Measurements from ENCODE around the gene TFAP2A. TPM values are rescaled to one million over a fixed set of nuclear protein-coding genes. Genes with fewer than 3 reads are reported as not detected.

The TFAP2A gene
- total RNA-seq = under 1 TPM in 1 of 2 donors, not detected in 1; 0.52 TPM
- long read RNA-seq, donor 1 = 0 reads
- long read RNA-seq, donor 2 = 0 reads

GRCh38 chr6:10414756-10415616 is at the start of gene TFAP2A:
Gene TFAP2A (minus strand): TSS chr6:10415074. CDS start chr6:10414991, 83 bp downstream.
- intact Hi-C loops (cut with DNase I) = no loop called here

GRCh38 chr6:10463491-10464481 is 48.9 kb upstream of the TFAP2A start:
- no peak for DNase-seq (ENCODE audit: low spot score)
- intact Hi-C loops (cut with DNase I) = no loop called here

More at GRCh38 chr6:10414756-10415616, at the start of gene TFAP2A:
- DNase-seq (ENCODE audit: low spot score) = no peak

GRCh38 chr6:10463040-10463439 is 48.2 kb upstream of the TFAP2A start:
- intact Hi-C loops (cut with DNase I) = no loop called here
- no peak for DNase-seq (ENCODE audit: low spot score)

- intact Hi-C loops (cut with DNase I) = no loop called here
- no peak for DNase-seq (ENCODE audit: low spot score)
Measured at GRCh38 chr6:10461850-10462249, 47.0 kb upstream of the TFAP2A start.

- DNase-seq (ENCODE audit: low spot score) = no peak
- intact Hi-C loops (cut with DNase I) = no loop called here
Measured at GRCh38 chr6:10460096-10460495, 45.2 kb upstream of the TFAP2A start.

- intact Hi-C loops (cut with DNase I) = no loop called here
Measured at GRCh38 chr6:10458287-10458686, 43.4 kb upstream of the TFAP2A start.

GRCh38 chr6:10453596-10453995 is 38.7 kb upstream of the TFAP2A start:
- intact Hi-C loops (cut with DNase I) = no loop called here
- no peak for DNase-seq (ENCODE audit: low spot score)

More at GRCh38 chr6:10458287-10458686, 43.4 kb upstream of the TFAP2A start:
- DNase-seq (ENCODE audit: low spot score) = no peak

GRCh38 chr6:10451828-10452509 is 37.1 kb upstream of the TFAP2A start:
- DNase-seq (ENCODE audit: low spot score) = no peak
- intact Hi-C loops (cut with DNase I) = no loop called here

GRCh38 chr6:10451394-10451793 is 36.5 kb upstream of the TFAP2A start:
- intact Hi-C loops (cut with DNase I) = no loop called here
- no peak for DNase-seq (ENCODE audit: low spot score)

- intact Hi-C loops (cut with DNase I) = no loop called here
- no peak for DNase-seq (ENCODE audit: low spot score)
Measured at GRCh38 chr6:10449751-10450150, 34.9 kb upstream of the TFAP2A start.

- intact Hi-C loops (cut with DNase I) = no loop called here
- no peak for DNase-seq (ENCODE audit: low spot score)
Measured at GRCh38 chr6:10448096-10448495, 33.2 kb upstream of the TFAP2A start.

- intact Hi-C loops (cut with DNase I) = no loop called here
Measured at GRCh38 chr6:10446548-10446947, 31.7 kb upstream of the TFAP2A start.

GRCh38 chr6:10441655-10442009 is 26.8 kb upstream of the TFAP2A start:
- intact Hi-C loops (cut with DNase I) = no loop called here
- no peak for DNase-seq (ENCODE audit: low spot score)

More at GRCh38 chr6:10446548-10446947, 31.7 kb upstream of the TFAP2A start:
- no peak for DNase-seq (ENCODE audit: low spot score)

GRCh38 chr6:10441004-10441654 is 26.3 kb upstream of the TFAP2A start:
- intact Hi-C loops (cut with DNase I) = no loop called here
- no peak for DNase-seq (ENCODE audit: low spot score)

GRCh38 chr6:10437891-10438290 is 23.0 kb upstream of the TFAP2A start:
- no peak for DNase-seq (ENCODE audit: low spot score)
- intact Hi-C loops (cut with DNase I) = no loop called here

GRCh38 chr6:10434235-10434634 is 19.4 kb upstream of the TFAP2A start:
- DNase-seq (ENCODE audit: low spot score) = no peak
- intact Hi-C loops (cut with DNase I) = loop anchor here in 1 of 2 donors (5.0 kb wide), 1 partner anchor 1457 kb away; no protein-coding TSS in a partner anchor

- DNase-seq (ENCODE audit: low spot score) = no peak
- intact Hi-C loops (cut with DNase I) = loop anchor here in 1 of 2 donors (5.0 kb wide), 1 partner anchor 1456 kb away; no protein-coding TSS in a partner anchor
Measured at GRCh38 chr6:10433322-10433721, 18.4 kb upstream of the TFAP2A start.

- no peak for DNase-seq (ENCODE audit: low spot score)
- intact Hi-C loops (cut with DNase I) = loop anchor here in 1 of 2 donors (5.0 kb wide), 1 partner anchor 1454 kb away; no protein-coding TSS in a partner anchor
Measured at GRCh38 chr6:10431423-10432164, 16.7 kb upstream of the TFAP2A start.

Data from posterior vena cava (tissue), 2 donors.